Mesenchymal stem cell (in vitro differentiated cells and primary cell): ENCODE results near the gene FMN1.
A peak's percentile ranks its signal among the peaks of the same experiment; 100 is the strongest.

ENCODE experiments used
- DNase-seq: peaks from one replicate; pipeline ENCODE4 v3.0.0-alpha.2; 2013
- H2AFZ ChIP-seq: one replicate; pipeline ENCODE4 v1.6.1; 2013; ENCODE audit warnings: low read depth, mild to moderate bottlenecking, control low read depth, inconsistent platforms, low read length, moderate library complexity
- H2AK5ac ChIP-seq: 2 replicates; pipeline ENCODE4 v1.6.1; 2013; ENCODE audit warnings: low read length, moderate library complexity, mild to moderate bottlenecking, inconsistent platforms; ENCODE audit not compliant: severe bottlenecking
- H2BK120ac ChIP-seq: one replicate; pipeline ENCODE4 v1.6.1; 2013; ENCODE audit warnings: low read depth, mild to moderate bottlenecking, inconsistent platforms, low read length, moderate library complexity
- H2BK12ac ChIP-seq, 2 experiments: one replicate each; pipeline ENCODE4 v1.6.1; 2013; ENCODE audit warnings: inconsistent platforms in 2 of 2, low read length in 2 of 2, mild to moderate bottlenecking in 2 of 2, moderate library complexity in 2 of 2, control low read depth in 1 of 2
- H2BK15ac ChIP-seq: one replicate; pipeline ENCODE4 v1.6.1; 2013; ENCODE audit warnings: mild to moderate bottlenecking, low read depth, inconsistent platforms; ENCODE audit not compliant: poor library complexity, severe bottlenecking
- H2BK5ac ChIP-seq: 2 replicates; pipeline ENCODE4 v1.6.1; 2013; ENCODE audit warnings: low read depth, mild to moderate bottlenecking, low read length, control low read depth, inconsistent platforms; ENCODE audit not compliant: poor library complexity, severe bottlenecking
- H3K14ac ChIP-seq, 2 experiments: one replicate each; pipeline ENCODE4 v1.6.1; 2013; ENCODE audit warnings: inconsistent platforms in 2 of 2, low read length in 2 of 2, control low read depth in 1 of 2, mild to moderate bottlenecking in 1 of 2, moderate library complexity in 1 of 2
- H3K18ac ChIP-seq, 2 experiments: one replicate each; pipeline ENCODE4 v1.6.1; 2013; ENCODE audit warnings: inconsistent platforms in 2 of 2, low read length in 2 of 2, control low read depth in 1 of 2, low read depth in 1 of 2, mild to moderate bottlenecking in 1 of 2
- H3K23ac ChIP-seq, 2 experiments: one replicate each; pipeline ENCODE4 v1.6.1; 2013; ENCODE audit warnings: inconsistent platforms in 2 of 2, low read length in 2 of 2, mild to moderate bottlenecking in 2 of 2, moderate library complexity in 2 of 2, control low read depth in 1 of 2
- H3K27ac ChIP-seq: 2 replicates; pipeline ENCODE4 v1.5.1; 2013; ENCODE audit warnings: mild to moderate bottlenecking, moderate library complexity, low read length, control low read depth, inconsistent platforms; ENCODE audit not compliant: poor library complexity, severe bottlenecking
- H3K27me3 ChIP-seq, 2 experiments: 2 replicates each; pipeline versions ENCODE4 v1.6.1 to v1.7.0; 2013; ENCODE audit warnings: low read length in 2 of 2, mild to moderate bottlenecking in 2 of 2, moderate library complexity in 2 of 2, control low read depth in 1 of 2, inconsistent platforms in 1 of 2; ENCODE audit not compliant: control insufficient read depth in 1 of 2, insufficient read depth in 1 of 2
- H3K36me3 ChIP-seq, 2 experiments: 2 replicates each; pipeline versions ENCODE4 v1.6.1 to v1.7.0; 2013; ENCODE audit warnings: low read length in 2 of 2, control low read depth in 1 of 2, inconsistent platforms in 1 of 2, low read depth in 1 of 2, mild to moderate bottlenecking in 1 of 2; ENCODE audit not compliant: insufficient read depth in 2 of 2, control insufficient read depth in 1 of 2
- H3K4ac ChIP-seq, 2 experiments: one replicate each; pipeline ENCODE4 v1.6.1; 2013; ENCODE audit warnings: inconsistent platforms in 2 of 2, low read length in 2 of 2, mild to moderate bottlenecking in 2 of 2, moderate library complexity in 2 of 2, control low read depth in 1 of 2, low read depth in 1 of 2
- H3K4me1 ChIP-seq: 2 replicates; pipeline ENCODE4 v1.6.1; 2013; ENCODE audit warnings: low read depth, low read length, control low read depth; ENCODE audit not compliant: control insufficient read depth, insufficient read depth
- H3K4me2 ChIP-seq: 2 replicates; pipeline ENCODE4 v1.6.1; 2013; ENCODE audit warnings: low read length, mild to moderate bottlenecking, inconsistent platforms; ENCODE audit not compliant: poor library complexity, severe bottlenecking
- H3K4me3 ChIP-seq, 2 experiments: 2 replicates each; pipeline versions ENCODE4 v1.5.1 to v1.7.0; 2013; ENCODE audit warnings: low read length in 2 of 2, mild to moderate bottlenecking in 2 of 2, control low read depth in 1 of 2, low read depth in 1 of 2; ENCODE audit not compliant: insufficient read depth in 1 of 2
- H3K79me1 ChIP-seq: replicated peaks from 2 replicates; pipeline ENCODE4 v1.6.1; 2013; ENCODE audit warnings: mild to moderate bottlenecking, control low read depth, low read length, inconsistent platforms; ENCODE audit not compliant: poor library complexity, severe bottlenecking
- H3K9ac ChIP-seq: 2 replicates; pipeline ENCODE4 v1.7.0; 2013; ENCODE audit warnings: mild to moderate bottlenecking, low read length, moderate library complexity
- H3K9me3 ChIP-seq: 2 replicates; pipeline ENCODE4 v1.7.0; 2013; ENCODE audit warnings: mild to moderate bottlenecking, low read length; ENCODE audit not compliant: control insufficient read depth
- H4K8ac ChIP-seq: one replicate; pipeline ENCODE4 v1.6.1; 2013; ENCODE audit warnings: inconsistent platforms, mild to moderate bottlenecking, low read length, moderate library complexity
- H4K91ac ChIP-seq: one replicate; pipeline ENCODE4 v1.6.1; 2013; ENCODE audit warnings: mild to moderate bottlenecking, low read length, inconsistent platforms
- WGBS: methylation state at CpG from one replicate; pipeline ENCODE4 v1.1.7; 2013; ENCODE audit warnings: mixed read lengths; 5-methylcytosine and 5-hydroxymethylcytosine counted together

FMN1 gene

GRCh38 chr15:33030315-33030714 lies 164.2 kb downstream of the FMN1 start:
- no peak overlapping the region for H3K14ac ChIP-seq
- H4K91ac ChIP-seq, result no peak overlapping the region
- H3K4me3 ChIP-seq, result no peak overlapping the region
- H3K18ac ChIP-seq, result no peak overlapping the region
- no peaks in the 10 kb centered on the region for H3K27me3 ChIP-seq
- H3K23ac ChIP-seq, result no peak overlapping the region
- H2BK15ac ChIP-seq, result no peak overlapping the region
- no peak overlapping the region for H3K27ac ChIP-seq
- H2BK5ac ChIP-seq, result no peak overlapping the region
- peaks cover 2% of the 10 kb centered on the region for H3K4me1 ChIP-seq
- no peak overlapping the region for H2BK120ac ChIP-seq
- H3K9ac ChIP-seq, result no peak overlapping the region
- peaks cover 1% of the 10 kb centered on the region for H3K79me1 ChIP-seq
- no peaks in the 10 kb centered on the region for H3K9me3 ChIP-seq
- no peak overlapping the region for H3K4ac ChIP-seq
- H2AFZ ChIP-seq, result no peak overlapping the region
- H2AK5ac ChIP-seq, result no peak overlapping the region
- H2BK12ac ChIP-seq, result no peak overlapping the region
- no peaks in the 10 kb centered on the region for H3K36me3 ChIP-seq
- WGBS, result 100% methylated on average over 4 of the region's 5 CpGs
- no peak overlapping the region for H4K8ac ChIP-seq
- H3K4me2 ChIP-seq, result no peak overlapping the region
- DNase-seq, result no peak

- Histone ChIP-seq H3K9me3 (no peaks in the 10 kb centered on the region), H2AFZ (no peak overlapping the region), H3K23ac (no peak overlapping the region), H4K91ac (no peak overlapping the region), H4K8ac (no peak overlapping the region), H2BK120ac (no peak overlapping the region), H3K4me1 (peaks cover 2% of the 10 kb centered on the region), H3K27me3 (no peaks in the 10 kb centered on the region), H2BK15ac (no peak overlapping the region), H3K9ac (peak overlapping the region; percentile 62), H2BK5ac (no peak overlapping the region), H3K4me3 (peak overlapping the region in 1 of 2 experiments; percentile 7), H3K4me2 (no peak overlapping the region), H3K36me3 (no peaks in the 10 kb centered on the region), H2AK5ac (no peak overlapping the region), H2BK12ac (no peak overlapping the region), H3K79me1 (peaks cover 1% of the 10 kb centered on the region), H3K27ac (no peak overlapping the region), H3K14ac (no peak overlapping the region), H3K18ac (no peak overlapping the region), H3K4ac (no peak overlapping the region)
- WGBS, result 57% methylated on average over 4 of the region's 5 CpGs
- peak; percentile 50 for DNase-seq
These were observed 165.3 kb downstream of the FMN1 start for GRCh38 chr15:33029109-33029652.

- H3K4me1 ChIP-seq, result peaks cover 2% of the 10 kb centered on the region
- H3K79me1 ChIP-seq, result no peaks in the 10 kb centered on the region
- no peak overlapping the region for H3K4me2 ChIP-seq
- H3K23ac ChIP-seq, result no peak overlapping the region
- H3K4ac ChIP-seq, result no peak overlapping the region
- H3K36me3 ChIP-seq, result no peaks in the 10 kb centered on the region
- H4K91ac ChIP-seq, result no peak overlapping the region
- H3K14ac ChIP-seq, result no peak overlapping the region
- no peaks in the 10 kb centered on the region for H3K27me3 ChIP-seq
- no peak overlapping the region for H4K8ac ChIP-seq
- WGBS, result 79% methylated on average over 2 of the region's 4 CpGs
- no peak overlapping the region for H2BK12ac ChIP-seq
- no peaks in the 10 kb centered on the region for H3K9me3 ChIP-seq
- peak overlapping the region; percentile 62 for H3K9ac ChIP-seq
- no peak overlapping the region for H2BK120ac ChIP-seq
- peak overlapping the region in 1 of 2 experiments; percentile 7 for H3K4me3 ChIP-seq
- no peak overlapping the region for H3K18ac ChIP-seq
- H3K27ac ChIP-seq, result no peak overlapping the region
- no peak overlapping the region for H2AFZ ChIP-seq
- no peak overlapping the region for H2BK15ac ChIP-seq
- H2BK5ac ChIP-seq, result no peak overlapping the region
- DNase-seq, result no peak
- H2AK5ac ChIP-seq, result no peak overlapping the region
These were observed 166.0 kb downstream of the FMN1 start for GRCh38 chr15:33028495-33028894.

GRCh38 chr15:33027306-33028035 lies 167.0 kb downstream of the FMN1 start:
- Histone ChIP-seq H3K27ac (no peak overlapping the region), H3K4me2 (no peak overlapping the region), H3K9ac (peak overlapping the region; percentile 37), H3K36me3 (no peaks in the 10 kb centered on the region), H3K4ac (no peak overlapping the region), H3K9me3 (no peaks in the 10 kb centered on the region), H3K23ac (no peak overlapping the region), H3K27me3 (no peaks in the 10 kb centered on the region), H3K4me1 (peaks cover 6% of the 10 kb centered on the region), H2BK15ac (no peak overlapping the region), H2BK12ac (no peak overlapping the region), H2BK5ac (no peak overlapping the region), H2BK120ac (no peak overlapping the region), H4K91ac (no peak overlapping the region), H3K14ac (no peak overlapping the region), H2AFZ (no peak overlapping the region), H3K4me3 (no peak overlapping the region), H2AK5ac (no peak overlapping the region), H3K18ac (no peak overlapping the region), H3K79me1 (no peaks in the 10 kb centered on the region), H4K8ac (no peak overlapping the region)
- no peak for DNase-seq
- 97% methylated on average over 5 of the region's 7 CpGs for WGBS
